ENCODE data around the gene AGXT.

Gene AGXT

GRCh38 chr2:240928476-240929363 lies 60.1 kb downstream of the AGXT start:
- no peak for DNase-seq (ENCODE audit: low read depth)

GRCh38 chr2:240929364-240930095 lies 60.9 kb downstream of the AGXT start:
- no peak for DNase-seq (ENCODE audit: low read depth)
